Loucy (cell line): ENCODE data around the gene CEL.

Experiments used
- CTCF ChIP-seq: fragments of 200-600 bp; sonication (generic); conservative IDR thresholded peaks from 2 replicates; pipeline ENCODE4 v1.5.1; 2014; ENCODE audit warnings: mild to moderate bottlenecking, antibody characterized with exemption, low read length
- EZH2phosphoT487 ChIP-seq: fragments of 200-600 bp; IDR thresholded peaks from 2 replicates; pipeline ENCODE4 v1.6.1; 2018; ENCODE audit warnings: antibody characterized with exemption, mild to moderate bottlenecking, moderate library complexity, borderline replicate concordance

- TF ChIP-seq CTCF (no peak), EZH2phosphoT487 (no peak)
These were observed 6.0 kb downstream of the CEL start for GRCh38 chr9:133067813-133068212.
